Breast epithelium (tissue), 3 donors: ENCODE measurements around the gene ANAPC2.

ENCODE experiments used
- CTCF ChIP-seq, 3 donors: fragments of 450-650 bp; IDR thresholded peaks; one replicate each; pipeline ENCODE4 v1.5.1; 2016 to 2017; ENCODE audit warnings: antibody characterized with exemption in 3 of 3, mild to moderate bottlenecking in 3 of 3, moderate library complexity in 3 of 3
- POLR2A ChIP-seq: fragments of 450-650 bp; IDR thresholded peaks from one replicate; pipeline ENCODE4 v1.6.1; 2016; ENCODE audit warnings: antibody characterized with exemption, mild to moderate bottlenecking, moderate library complexity
- POLR2AphosphoS5 ChIP-seq, 3 donors: sonication (generic); formaldehyde crosslinking; IDR thresholded peaks; one replicate each; pipeline ENCODE4 v1.6.1; 2017; ENCODE audit warnings: antibody characterized with exemption in 3 of 3

- TF ChIP-seq CTCF (IDR thresholded peaks at IDR 0.05) (no peak), POLR2A (no peak), POLR2AphosphoS5 (IDR thresholded peaks at IDR 0.05) (no peak)
These were observed 974 bp downstream of the ANAPC2 start for GRCh38 chr9:137187386-137187785.
